Panc1 (cell line): ENCODE data around the gene CLEC12A.

Source experiments
- POLR2AphosphoS5 ChIP-seq: IDR thresholded peaks from 2 replicates; pipeline ENCODE4 v1.6.1; 2012; ENCODE audit warnings: mild to moderate bottlenecking, low read depth, low read length, moderate library complexity
- REST ChIP-seq, 2 experiments: IDR thresholded peaks; 2 replicates each; pipeline ENCODE4 v1.6.1; 2011 to 2012; ENCODE audit warnings: low read depth in 2 of 2, control low read depth in 1 of 2, low read length in 1 of 2, mild to moderate bottlenecking in 1 of 2, moderate library complexity in 1 of 2; ENCODE audit not compliant: insufficient read depth in 1 of 2
- SIN3A ChIP-seq: IDR thresholded peaks from 2 replicates; pipeline ENCODE4 v1.6.1; 2012; ENCODE audit warnings: low read depth, mild to moderate bottlenecking, low read length, moderate library complexity, borderline replicate concordance; ENCODE audit not compliant: insufficient read depth
- TCF7L2 ChIP-seq: IDR thresholded peaks from 2 replicates; pipeline ENCODE4 v1.6.1; 2011; ENCODE audit warnings: mild to moderate bottlenecking, low read depth, low read length, inconsistent platforms
- TF ChIP-seq, protein P1 (sequence below): fragments of 450-650 bp; IDR thresholded peaks from 2 replicates; pipeline ENCODE4 v1.5.1; 2017; ENCODE audit warnings: mild to moderate bottlenecking

- TF ChIP-seq, protein P1, sequence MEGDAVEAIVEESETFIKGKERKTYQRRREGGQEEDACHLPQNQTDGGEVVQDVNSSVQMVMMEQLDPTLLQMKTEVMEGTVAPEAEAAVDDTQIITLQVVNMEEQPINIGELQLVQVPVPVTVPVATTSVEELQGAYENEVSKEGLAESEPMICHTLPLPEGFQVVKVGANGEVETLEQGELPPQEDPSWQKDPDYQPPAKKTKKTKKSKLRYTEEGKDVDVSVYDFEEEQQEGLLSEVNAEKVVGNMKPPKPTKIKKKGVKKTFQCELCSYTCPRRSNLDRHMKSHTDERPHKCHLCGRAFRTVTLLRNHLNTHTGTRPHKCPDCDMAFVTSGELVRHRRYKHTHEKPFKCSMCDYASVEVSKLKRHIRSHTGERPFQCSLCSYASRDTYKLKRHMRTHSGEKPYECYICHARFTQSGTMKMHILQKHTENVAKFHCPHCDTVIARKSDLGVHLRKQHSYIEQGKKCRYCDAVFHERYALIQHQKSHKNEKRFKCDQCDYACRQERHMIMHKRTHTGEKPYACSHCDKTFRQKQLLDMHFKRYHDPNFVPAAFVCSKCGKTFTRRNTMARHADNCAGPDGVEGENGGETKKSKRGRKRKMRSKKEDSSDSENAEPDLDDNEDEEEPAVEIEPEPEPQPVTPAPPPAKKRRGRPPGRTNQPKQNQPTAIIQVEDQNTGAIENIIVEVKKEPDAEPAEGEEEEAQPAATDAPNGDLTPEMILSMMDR: no peak
- TF ChIP-seq POLR2AphosphoS5: no peak
- no peak for TF ChIP-seq REST (IDR thresholded peaks at IDR 0.05; ENCODE audit: insufficient read depth in 1 of 2, low read depth in 2 of 2, low read length in 1 of 2)
- TF ChIP-seq SIN3A: no peak
- TF ChIP-seq TCF7L2: no peak
Measured at GRCh38 chr12:9961901-9962300, 9.3 kb upstream of the CLEC12A start.
